ENCODE data around the gene SLC30A4. TPM values are rescaled to one million over a fixed set of nuclear protein-coding genes. Genes with fewer than 3 reads are reported as not detected.

Gene SLC30A4
- polyA plus RNA-seq, 2 of the 4 experiments (the other 2 are of a cell fraction), result 2.2 to 3.1 TPM

- TF ChIP-seq, protein P1, sequence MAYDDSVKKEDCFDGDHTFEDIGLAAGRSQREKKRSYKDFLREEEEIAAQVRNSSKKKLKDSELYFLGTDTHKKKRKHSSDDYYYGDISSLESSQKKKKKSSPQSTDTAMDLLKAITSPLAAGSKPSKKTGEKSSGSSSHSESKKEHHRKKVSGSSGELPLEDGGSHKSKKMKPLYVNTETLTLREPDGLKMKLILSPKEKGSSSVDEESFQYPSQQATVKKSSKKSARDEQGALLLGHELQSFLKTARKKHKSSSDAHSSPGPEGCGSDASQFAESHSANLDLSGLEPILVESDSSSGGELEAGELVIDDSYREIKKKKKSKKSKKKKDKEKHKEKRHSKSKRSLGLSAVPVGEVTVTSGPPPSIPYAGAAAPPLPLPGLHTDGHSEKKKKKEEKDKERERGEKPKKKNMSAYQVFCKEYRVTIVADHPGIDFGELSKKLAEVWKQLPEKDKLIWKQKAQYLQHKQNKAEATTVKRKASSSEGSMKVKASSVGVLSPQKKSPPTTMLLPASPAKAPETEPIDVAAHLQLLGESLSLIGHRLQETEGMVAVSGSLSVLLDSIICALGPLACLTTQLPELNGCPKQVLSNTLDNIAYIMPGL (CRISPR knock-in tag; IDR thresholded peaks at IDR 0.05; ENCODE audit: borderline replicate concordance), result no peak
- TF ChIP-seq CBX2 (IDR thresholded peaks at IDR 0.05; ENCODE audit: borderline replicate concordance, low read depth), result no peak
- CTCF ChIA-PET, result no interaction called here
- Histone ChIP-seq H3K4me2 (no peak overlapping the region), H3K9me3 (no peaks in the 10 kb centered on the region), H3K4me1 (no peaks in the 10 kb centered on the region), H3K4me3 (no peak overlapping the region), H3K27ac (no peak overlapping the region)
- POLR2A ChIA-PET, result no interaction called here
- FAIRE-seq (no peak), ATAC-seq (no peak), DNase-seq (ENCODE audit: low read depth in 1 of 2, low spot score in 1 of 2) (no peak)
- WGBS (ENCODE audit: missing lambda C conversion rate), result 74% methylated on average over 9 of the region's 9 CpGs
These were observed 27.1 kb upstream of the SLC30A4 start for GRCh38 chr15:45549541-45550220.

GRCh38 chr15:45548753-45549520 is 26.4 kb upstream of the SLC30A4 start:
- ChIA-PET CTCF (interaction anchor here (0.5 kb wide), 1 partner anchor 61 kb away, joined by 4 read pairs; no protein-coding TSS in a partner anchor), POLR2A (no interaction called here)
- no peak overlapping the region for H3K4me2 ChIP-seq
- H3K4me3 ChIP-seq, result no peak overlapping the region
- H3K27ac ChIP-seq, result no peak overlapping the region
- FAIRE-seq (no peak), DNase-seq (ENCODE audit: low read depth in 1 of 2, low spot score in 1 of 2) (no peak), ATAC-seq (no peak)
- H3K9me3 ChIP-seq, result no peaks in the 10 kb centered on the region
- WGBS (ENCODE audit: missing lambda C conversion rate), result 81% methylated on average over 17 of the region's 17 CpGs
- no peak for TF ChIP-seq TFCP2L1 (CRISPR knock-in tag; IDR thresholded peaks at IDR 0.05)
- no peak for TF ChIP-seq CEBPB (IDR thresholded peaks at IDR 0.05)
- no peak for TF ChIP-seq BHLHE40 (IDR thresholded peaks at IDR 0.05; ENCODE audit: low read depth, low read length)
- TF ChIP-seq TP53 (CRISPR knock-in tag; IDR thresholded peaks at IDR 0.05), result no peak
- TF ChIP-seq POLR2AphosphoS2 (conservative IDR thresholded peaks at IDR 0.05; ENCODE audit: low read length), result no peak
- no peak for TF ChIP-seq REST (IDR thresholded peaks at IDR 0.05)
- TF ChIP-seq, protein P2, sequence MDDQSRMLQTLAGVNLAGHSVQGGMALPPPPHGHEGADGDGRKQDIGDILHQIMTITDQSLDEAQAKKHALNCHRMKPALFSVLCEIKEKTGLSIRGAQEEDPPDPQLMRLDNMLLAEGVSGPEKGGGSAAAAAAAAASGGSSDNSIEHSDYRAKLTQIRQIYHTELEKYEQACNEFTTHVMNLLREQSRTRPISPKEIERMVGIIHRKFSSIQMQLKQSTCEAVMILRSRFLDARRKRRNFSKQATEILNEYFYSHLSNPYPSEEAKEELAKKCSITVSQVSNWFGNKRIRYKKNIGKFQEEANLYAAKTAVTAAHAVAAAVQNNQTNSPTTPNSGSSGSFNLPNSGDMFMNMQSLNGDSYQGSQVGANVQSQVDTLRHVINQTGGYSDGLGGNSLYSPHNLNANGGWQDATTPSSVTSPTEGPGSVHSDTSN (IDR thresholded peaks at IDR 0.05), result no peak
- no peak for TF ChIP-seq MYC (IDR thresholded peaks at IDR 0.05; ENCODE audit: borderline replicate concordance, low read length)
- no peak for TF ChIP-seq ZNF302 (CRISPR knock-in tag; IDR thresholded peaks at IDR 0.05)
- TF ChIP-seq GATA3 (IDR thresholded peaks at IDR 0.05; ENCODE audit: borderline replicate concordance), result no peak
- TF ChIP-seq RNF2 (IDR thresholded peaks at IDR 0.05; ENCODE audit: borderline replicate concordance, low read depth), result no peak
- no peak for TF ChIP-seq RARB (CRISPR knock-in tag; IDR thresholded peaks at IDR 0.05)
- no peak for TF ChIP-seq JUNB (IDR thresholded peaks at IDR 0.05)
- no peak for TF ChIP-seq JUN (IDR thresholded peaks at IDR 0.05)
- no peak for TF ChIP-seq NFE2L2 (conservative IDR thresholded peaks at IDR 0.05; ENCODE audit: low read length)
- TF ChIP-seq HEYL (CRISPR knock-in tag; IDR thresholded peaks at IDR 0.05), result no peak
- no peak for TF ChIP-seq MAZ (IDR thresholded peaks at IDR 0.05; ENCODE audit: borderline replicate concordance, low read depth, low read length)
- H3K4me1 ChIP-seq, result no peaks in the 10 kb centered on the region
